Measurements from ENCODE around the gene MAX.

DNA sequence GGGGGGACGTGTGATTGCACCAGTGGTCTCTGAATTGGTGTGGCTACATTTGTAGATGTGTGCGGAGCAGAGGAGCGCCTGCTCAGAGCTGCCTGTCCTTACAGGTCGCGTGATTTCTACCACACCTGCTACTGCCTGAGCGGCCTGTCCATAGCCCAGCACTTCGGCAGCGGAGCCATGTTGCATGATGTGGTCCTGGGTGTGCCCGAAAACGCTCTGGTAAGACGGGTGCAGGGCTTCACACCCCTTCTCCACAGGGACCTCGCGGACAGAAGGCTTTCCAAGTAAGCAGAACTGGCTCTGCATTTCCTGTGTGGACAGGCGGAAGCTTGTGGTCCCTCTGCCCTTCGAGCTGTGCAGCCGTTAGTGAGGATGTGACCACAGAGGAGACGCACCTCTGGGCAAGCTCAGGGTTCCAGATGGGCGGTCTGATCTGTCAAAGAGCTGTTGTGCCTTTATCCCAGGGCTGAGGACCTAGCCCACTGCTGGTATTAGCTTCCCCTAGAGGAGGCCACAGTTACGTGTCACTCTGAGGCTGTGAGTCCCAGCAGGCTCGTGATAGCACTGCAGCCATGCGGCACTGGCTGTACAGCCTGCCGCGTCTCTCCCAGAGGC is 47.7 kb downstream of the MAX start:
- TF ChIP-seq CTCF (conservative IDR thresholded peaks at IDR 0.05 in 1 of 2, IDR thresholded peaks at IDR 0.05 in 1 of 2; ENCODE audit: low read depth in 1 of 2, low read length in 2 of 2) (no peak), EZH2 (IDR thresholded peaks at IDR 0.05; ENCODE audit: low read length, missing control alignments) (no peak)

All from fibroblast of lung (primary cell).